ENCODE measurements around the gene JSRP1. TPM values are rescaled to one million over a fixed set of nuclear protein-coding genes. Genes with fewer than 3 reads are reported as not detected.

Gene JSRP1
- total RNA-seq, 1 experiment from 2014 or later: not detected

DNA sequence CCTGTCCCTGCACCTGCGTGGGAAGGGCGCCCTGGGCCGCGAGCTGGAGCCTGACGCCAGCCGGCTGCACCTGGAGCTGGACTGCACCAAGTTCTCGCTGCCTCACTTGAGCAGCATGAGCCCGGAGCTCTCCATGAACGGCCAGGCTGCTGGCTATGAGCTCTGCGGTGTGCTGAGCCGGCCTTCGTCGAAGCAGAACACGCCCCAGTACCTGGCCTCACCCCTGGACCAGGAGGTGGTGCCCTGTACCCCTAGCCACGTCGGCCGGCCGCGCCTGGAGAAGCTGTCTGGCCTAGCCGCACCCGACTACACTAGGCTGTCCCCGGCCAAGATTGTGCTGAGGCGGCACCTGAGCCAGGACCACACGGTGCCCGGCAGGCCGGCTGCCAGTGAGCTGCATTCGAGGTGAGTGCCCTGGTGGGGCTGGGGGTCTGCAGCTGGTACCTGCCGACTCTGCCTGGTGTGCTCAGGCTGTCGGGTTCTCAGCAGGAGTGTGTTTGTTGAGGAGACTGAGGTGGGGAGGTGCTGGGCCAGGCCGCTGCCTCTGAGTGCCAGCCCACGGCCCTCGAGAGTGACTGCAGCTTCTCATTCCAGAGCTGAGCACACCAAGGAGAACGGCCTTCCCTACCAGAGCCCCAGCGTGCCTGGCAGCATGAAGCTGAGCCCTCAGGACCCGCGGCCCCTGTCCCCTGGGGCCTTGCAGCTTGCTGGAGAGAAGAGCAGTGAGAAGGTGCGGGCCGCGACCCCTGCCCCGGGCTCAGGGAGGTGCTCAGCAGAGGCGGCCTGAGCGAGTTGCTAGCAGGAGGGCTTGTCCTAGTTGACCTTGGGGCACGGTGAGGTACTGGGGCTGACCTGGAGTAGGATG lies 39.6 kb downstream of the JSRP1 start:
- no peak for DNase-seq (ENCODE audit: low read depth)

DNA sequence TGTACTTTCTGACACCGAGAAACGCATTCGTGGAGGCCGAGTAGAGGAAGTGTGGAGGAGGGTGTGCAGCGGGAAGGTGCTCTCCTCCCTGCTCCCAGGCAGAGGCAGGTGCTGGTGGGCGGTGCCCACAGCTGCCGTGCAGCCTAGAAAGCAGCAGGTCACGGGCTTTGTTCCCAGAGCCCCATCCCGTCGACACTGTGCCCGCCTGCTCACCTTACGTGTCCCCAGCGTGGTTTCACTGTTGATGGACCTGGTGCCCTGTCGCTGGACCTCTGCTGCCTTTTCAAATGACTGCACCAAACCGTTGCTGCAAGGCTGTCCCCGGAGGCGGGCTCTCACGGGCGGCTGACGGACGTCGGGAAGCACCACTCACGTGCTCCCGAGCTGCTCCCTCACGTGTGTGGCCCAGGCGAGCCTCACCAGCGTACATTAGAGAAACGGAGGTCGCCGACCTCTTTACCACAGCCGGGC lies 40.9 kb downstream of the JSRP1 start:
- no peak for DNase-seq (ENCODE audit: low read depth)

- DNase-seq (ENCODE audit: low read depth): no peak
Measured at GRCh38 chr19:2214251-2214650, 42.0 kb downstream of the JSRP1 start.

- DNase-seq (ENCODE audit: low read depth): no peak
Measured at GRCh38 chr19:2213799-2214198, 42.4 kb downstream of the JSRP1 start.

DNA sequence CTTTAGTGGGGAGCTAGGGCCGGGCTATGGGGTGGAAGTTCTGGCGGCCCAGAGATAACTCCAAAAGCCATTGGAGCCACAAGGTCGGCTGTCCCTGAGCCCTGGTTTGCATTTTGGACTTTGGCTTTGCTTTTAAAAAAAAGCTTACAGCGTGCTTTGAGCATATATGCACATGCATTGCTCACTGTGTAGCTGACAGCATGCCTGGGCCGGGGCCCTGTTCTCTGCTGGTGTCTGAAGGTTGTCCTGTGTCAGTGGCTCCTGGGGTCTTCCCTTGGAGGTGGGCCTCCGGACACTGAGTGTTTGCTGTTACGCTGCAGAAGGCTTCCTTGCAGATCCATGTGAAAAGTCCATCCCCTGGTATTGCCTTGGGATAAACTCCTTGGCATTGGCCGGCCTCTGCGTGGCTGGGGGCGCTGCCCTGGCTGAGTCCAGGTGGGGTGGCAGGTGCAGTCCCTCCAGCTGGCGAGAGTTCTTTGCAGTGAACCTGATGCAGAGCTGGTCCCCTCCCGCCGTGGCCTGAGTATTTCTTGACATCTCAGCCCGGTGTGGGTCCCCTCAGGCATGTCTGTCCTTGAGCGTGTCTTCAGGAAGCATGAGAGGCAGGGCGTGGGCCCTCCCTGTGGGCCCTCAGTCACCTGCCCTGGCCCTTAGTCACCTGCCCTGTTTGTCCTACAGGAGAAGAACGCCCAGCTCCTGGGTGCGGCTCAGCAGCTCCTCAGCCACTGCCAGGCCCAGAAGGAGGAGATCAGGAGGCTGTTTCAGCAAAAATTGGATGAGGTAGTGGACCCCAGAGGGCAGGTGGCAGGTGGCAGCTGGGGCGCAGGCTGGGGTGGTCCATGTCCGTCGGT lies 43.1 kb downstream of the JSRP1 start:
- no peak for DNase-seq (ENCODE audit: low read depth)

GRCh38 chr19:2210987-2211740 lies 45.1 kb downstream of the JSRP1 start:
- no peak for DNase-seq (ENCODE audit: low read depth)

- DNase-seq (ENCODE audit: low read depth): no peak
Measured at GRCh38 chr19:2210206-2210605, 46.0 kb downstream of the JSRP1 start.

DNA sequence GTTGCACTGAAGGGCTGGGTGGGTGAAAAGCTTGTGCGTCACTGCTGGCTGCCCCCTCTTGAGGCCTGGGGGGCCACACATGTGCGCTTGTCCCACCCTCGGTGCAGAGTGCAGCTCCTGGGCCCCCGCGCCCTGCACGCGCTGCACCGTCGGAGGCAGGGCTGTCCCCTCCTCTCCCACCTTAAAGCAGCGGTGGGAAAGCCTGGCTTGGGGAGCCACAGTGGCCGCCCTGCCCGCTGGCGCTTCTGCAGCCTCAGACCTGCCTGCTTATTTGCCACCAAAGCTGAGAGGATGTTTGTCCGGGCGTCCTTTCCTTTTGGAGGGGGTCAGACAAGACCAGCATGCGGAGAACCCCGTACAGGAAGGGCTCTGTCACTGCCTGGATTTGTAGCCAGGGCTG lies 46.8 kb downstream of the JSRP1 start:
- DNase-seq (ENCODE audit: low read depth): no peak

- no peak for DNase-seq (ENCODE audit: low read depth)
Measured at GRCh38 chr19:2208975-2209374, 47.2 kb downstream of the JSRP1 start.

GRCh38 chr19:2207991-2208860 lies 48.0 kb downstream of the JSRP1 start:
- DNase-seq (ENCODE audit: low read depth): peak; percentile 45

DNA sequence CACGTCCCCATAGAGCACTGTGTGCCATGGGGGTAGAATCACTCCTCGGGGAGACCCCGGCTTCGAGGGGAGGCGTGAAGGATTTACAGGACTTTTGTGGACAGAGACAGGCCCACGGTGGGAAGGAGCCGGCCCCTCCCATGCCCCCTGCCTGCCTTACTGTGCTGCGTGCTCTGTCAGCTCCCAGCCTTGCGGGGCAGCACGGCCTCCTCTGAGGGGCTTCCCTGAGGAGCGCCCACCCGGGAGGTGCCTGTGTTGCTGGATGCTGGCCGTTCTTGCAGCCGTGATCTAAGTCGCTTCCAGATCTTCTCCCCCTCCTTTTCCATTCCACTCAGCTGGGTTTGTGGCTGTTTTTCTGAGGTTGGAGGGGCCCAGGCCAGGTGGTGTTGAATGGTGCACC lies 49.2 kb downstream of the JSRP1 start:
- DNase-seq (ENCODE audit: low read depth): no peak

- DNase-seq (ENCODE audit: low read depth): no peak
Measured at GRCh38 chr19:2202366-2202765, 53.9 kb downstream of the JSRP1 start.

Other genes with a start within 250 kb of the JSRP1 start
- gene BTBD2, start 240.7 kb downstream of the JSRP1 start, total RNA-seq (2014; rRNA removed; shearing (Covaris generic)): 37.0 and 42.1 TPM in 2 replicates
- gene MKNK2, start 205.2 kb downstream of the JSRP1 start, total RNA-seq (2014; rRNA removed; shearing (Covaris generic)): 52.0 and 54.4 TPM in 2 replicates
- gene MOB3A, start 160.1 kb downstream of the JSRP1 start, total RNA-seq (2014; rRNA removed; shearing (Covaris generic)): 24.2 and 26.6 TPM in 2 replicates
- 1.4 and 2.2 TPM in 2 replicates for gene IZUMO4, start 159.5 kb downstream of the JSRP1 start, total RNA-seq (2014; rRNA removed; shearing (Covaris generic))
- gene AP3D1, start 104.9 kb downstream of the JSRP1 start, total RNA-seq (2014; rRNA removed; shearing (Covaris generic)): 49.6 and 50.0 TPM in 2 replicates
- gene DOT1L, start 92.5 kb downstream of the JSRP1 start, total RNA-seq (2014; rRNA removed; shearing (Covaris generic)): 3.6 and 5.6 TPM in 2 replicates
- 60.0 and 71.2 TPM in 2 replicates for gene PLEKHJ1, start 20.1 kb downstream of the JSRP1 start, total RNA-seq (2014; rRNA removed; shearing (Covaris generic))
- gene SF3A2, start 19.6 kb downstream of the JSRP1 start, total RNA-seq (2014; rRNA removed; shearing (Covaris generic)): 18.9 and 24.7 TPM in 2 replicates
- gene AMH, start 7.1 kb downstream of the JSRP1 start, total RNA-seq (2014; rRNA removed; shearing (Covaris generic)): 0.48 TPM in 1 of 2 replicates, not detected in the other
- gene PEAK3, start 25.8 kb upstream of the JSRP1 start, total RNA-seq (2014; rRNA removed; shearing (Covaris generic)): 0.20 and 0.24 TPM in 2 replicates
- gene LINGO3, start 51.7 kb upstream of the JSRP1 start, total RNA-seq (2014; rRNA removed; shearing (Covaris generic)): 0.10 TPM in 1 of 2 replicates, not detected in the other
- gene LSM7, start 72.2 kb upstream of the JSRP1 start, total RNA-seq (2014; rRNA removed; shearing (Covaris generic)): 343 and 390 TPM in 2 replicates
- gene SPPL2B, start 72.3 kb upstream of the JSRP1 start, total RNA-seq (2014; rRNA removed; shearing (Covaris generic)): 12.1 and 15.1 TPM in 2 replicates
- 0.10 TPM in 1 of 2 replicates, not detected in the other for gene TMPRSS9, start 103.8 kb upstream of the JSRP1 start, total RNA-seq (2014; rRNA removed; shearing (Covaris generic))
- 47.9 and 71.4 TPM in 2 replicates for gene TIMM13, start 171.2 kb upstream of the JSRP1 start, total RNA-seq (2014; rRNA removed; shearing (Covaris generic))
- 63.8 and 108 TPM in 2 replicates for gene LMNB2, start 200.5 kb upstream of the JSRP1 start, total RNA-seq (2014; rRNA removed; shearing (Covaris generic))
- 23.5 and 28.4 TPM in 2 replicates for gene GADD45B, start 219.7 kb upstream of the JSRP1 start, total RNA-seq (2014; rRNA removed; shearing (Covaris generic))

Data from RPMI7951 (cell line).